K562 (cell line): ENCODE data around the gene RBM4B.

ENCODE experiments used
- GTF2F1 ChIP-seq: IDR thresholded peaks from 2 replicates; pipeline ENCODE4 v1.6.1; 2011; ENCODE audit warnings: low read depth, low read length, improper control_type of control experiment
- SREBF2 ChIP-seq: sonication (generic); formaldehyde crosslinking; IDR thresholded peaks from 2 replicates; pipeline ENCODE4 v1.4.0; 2020; ENCODE audit warnings: mild to moderate bottlenecking, missing genetic modification reagents
- ZNF274 ChIP-seq: IDR thresholded peaks from 2 replicates; pipeline ENCODE4 v1.6.1; 2011; ENCODE audit warnings: low read depth, mild to moderate bottlenecking, low read length, moderate library complexity, borderline replicate concordance
- ZNF282 ChIP-seq: sonication (generic); formaldehyde crosslinking; IDR thresholded peaks from 2 replicates; pipeline ENCODE4 v1.8.1; 2023; ENCODE audit warnings: missing genetic modification reagents
- ZNF780A ChIP-seq: fragments of 250-450 bp; sonication (Bioruptor Pico); IDR thresholded peaks from 2 replicates; pipeline ENCODE4 v1.5.0; 2021; ENCODE audit warnings: mild to moderate bottlenecking

DNA sequence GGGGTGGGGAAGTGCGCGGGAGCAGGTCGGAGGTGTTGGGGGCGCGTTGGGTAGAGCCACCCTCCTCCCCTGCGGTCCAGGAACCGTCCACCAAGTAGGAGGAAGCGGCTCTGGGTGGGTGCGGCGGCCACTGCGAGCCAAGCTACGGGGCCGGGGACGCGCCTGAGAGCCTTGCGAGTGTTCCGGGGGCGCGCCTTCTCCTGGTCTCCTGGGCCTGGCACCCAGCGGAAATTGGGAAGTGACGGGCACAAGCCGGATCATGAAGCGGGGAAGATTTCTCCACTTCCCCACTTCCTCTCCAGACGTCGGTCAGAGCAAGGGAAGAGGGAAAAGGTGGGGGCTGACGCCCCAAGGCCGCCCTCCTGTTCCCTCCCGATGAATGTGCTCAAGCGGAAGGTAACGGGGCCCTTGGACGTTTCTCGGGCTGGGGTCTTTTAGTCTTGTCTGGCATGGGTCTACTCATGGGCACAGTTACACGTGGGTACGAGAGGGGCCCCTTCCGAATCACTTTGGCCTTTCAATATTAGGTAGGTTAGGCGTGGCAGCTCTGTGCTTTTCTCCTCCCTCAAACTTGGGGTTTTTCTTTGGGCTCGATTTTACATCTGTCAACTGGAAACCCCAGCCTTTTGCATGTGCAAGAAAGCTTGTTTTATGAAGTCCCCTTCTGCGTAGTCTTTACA lies 60.4 kb downstream of the RBM4B start:
- TF ChIP-seq ZNF274 (no peak), ZNF282 (CRISPR knock-in tag) (no peak), ZNF780A (CRISPR knock-in tag) (no peak), SREBF2 (no peak), GTF2F1 (no peak)
